GM20431 (cell line): Measurements from ENCODE around the gene CANT1.
"Not testable (repeated sequence)": the region's sequence is repeated elsewhere in the genome, so short reads cannot be mapped to it uniquely, and the experiment has no call there.

Experiments used
- in situ Hi-C: fragments of 300-500 bp; cut with MseI, MboI; formaldehyde crosslinking; loops from one replicate; pipeline ENCODE4 v1.15.0; 2020; ENCODE audit warnings: low sequenced_read_pairs; ENCODE audit not compliant: unreplicated experiment

The CANT1 gene

GRCh38 chr17:79043931-79044320 is 34.4 kb upstream of the CANT1 start:
- in situ Hi-C loops: no loop called here

- in situ Hi-C loops: no loop called here
Observed at GRCh38 chr17:79043191-79043930, 33.8 kb upstream of the CANT1 start.

GRCh38 chr17:79042421-79043190 is 33.0 kb upstream of the CANT1 start:
- in situ Hi-C loops: no loop called here

- in situ Hi-C loops: no loop called here
Observed at GRCh38 chr17:79041723-79042420, 32.3 kb upstream of the CANT1 start.

- in situ Hi-C loops: no loop called here
Observed at GRCh38 chr17:79041041-79041570, 31.5 kb upstream of the CANT1 start.

- in situ Hi-C loops: no loop called here
Observed at GRCh38 chr17:79039886-79040285, 30.3 kb upstream of the CANT1 start.

- in situ Hi-C loops: no loop called here
Observed at GRCh38 chr17:79039171-79039570, 29.6 kb upstream of the CANT1 start.

- in situ Hi-C loops: no loop called here
Observed at GRCh38 chr17:79038545-79039135, 29.1 kb upstream of the CANT1 start.

- in situ Hi-C loops: no loop called here
Observed at GRCh38 chr17:79036596-79036995, 27.0 kb upstream of the CANT1 start.

GRCh38 chr17:79036181-79036580 is 26.6 kb upstream of the CANT1 start:
- in situ Hi-C loops: no loop called here

GRCh38 chr17:79035686-79036085 is 26.1 kb upstream of the CANT1 start:
- in situ Hi-C loops: no loop called here

- in situ Hi-C loops: no loop called here
Observed at GRCh38 chr17:79034931-79035485, 25.4 kb upstream of the CANT1 start.

GRCh38 chr17:79033741-79034501 is 24.4 kb upstream of the CANT1 start:
- in situ Hi-C loops: no loop called here

- in situ Hi-C loops: no loop called here
Observed at GRCh38 chr17:79033046-79033616, 23.6 kb upstream of the CANT1 start.

GRCh38 chr17:79031996-79032875 is 22.7 kb upstream of the CANT1 start:
- in situ Hi-C loops: no loop called here

GRCh38 chr17:79030636-79031035 is 21.1 kb upstream of the CANT1 start:
- in situ Hi-C loops: not testable (repeated sequence)

- in situ Hi-C loops: no loop called here
Observed at GRCh38 chr17:79029327-79030009, 19.9 kb upstream of the CANT1 start.
